A673 (cell line): ENCODE results near the gene NFKB2. TPM values are rescaled to one million over a fixed set of nuclear protein-coding genes. Genes with fewer than 3 reads are reported as not detected.

Experiments
- BruUV-seq: library from RNA; stranded (reverse); fragments of 400-500 nt; replicated peaks from 2 replicates; lab custom pipeline; 2021; lab: Mats Ljungman, UMichigan
- CTCF ChIA-PET: fragments of 300-600 bp; sonication (Branson Sonifier 250); formaldehyde crosslinking; loops from one replicate; lab custom pipeline; 2022; ENCODE audit warnings: antibody characterized with exemption; lab: Charles Lee
- POLR2A ChIA-PET: fragments of 300-600 bp; sonication (Branson Sonifier 250); formaldehyde crosslinking; loops from one replicate; lab custom pipeline; 2022; ENCODE audit warnings: antibody characterized with exemption; ENCODE audit not compliant: low non-redundant PET; lab: Charles Lee
- DNase-seq: peaks from one replicate; pipeline ENCODE4 v3.0.0-alpha.2; 2015; ENCODE audit warnings: low spot score
- H3K27ac ChIP-seq: fragments of 200-600 bp; sonication (generic); 2 replicates; pipeline ENCODE4 v1.5.1; 2016; ENCODE audit warnings: mixed run types, low read depth, mild to moderate bottlenecking, mixed read lengths, antibody characterized with exemption, low read length; ENCODE audit not compliant: poor library complexity, severe bottlenecking
- H3K27me3 ChIP-seq: fragments of 200-600 bp; sonication (generic); replicated peaks from 2 replicates; pipeline ENCODE4 v1.6.1; 2017; ENCODE audit warnings: mixed run types, low read depth, mild to moderate bottlenecking, mixed read lengths, antibody characterized with exemption, low read length; ENCODE audit not compliant: insufficient read depth, poor library complexity
- H3K36me3 ChIP-seq: fragments of 200-600 bp; sonication (generic); 2 replicates; pipeline ENCODE4 v1.6.1; 2016; ENCODE audit warnings: mixed run types, mild to moderate bottlenecking, mixed read lengths, antibody characterized with exemption, low read length; ENCODE audit not compliant: insufficient read depth, poor library complexity, severe bottlenecking
- H3K4me1 ChIP-seq: fragments of 200-600 bp; sonication (generic); 2 replicates; pipeline ENCODE4 v1.6.1; 2017; ENCODE audit warnings: mixed run types, mild to moderate bottlenecking, mixed read lengths, antibody characterized with exemption, low read length; ENCODE audit not compliant: insufficient read depth, poor library complexity, severe bottlenecking
- H3K4me3 ChIP-seq: fragments of 200-600 bp; sonication (generic); 2 replicates; pipeline ENCODE4 v1.5.1; 2016; ENCODE audit warnings: low read depth, mixed run types, mild to moderate bottlenecking, mixed read lengths, low read length; ENCODE audit not compliant: poor library complexity, severe bottlenecking
- H3K9me3 ChIP-seq: fragments of 200-600 bp; sonication (generic); 2 replicates; pipeline ENCODE4 v1.6.1; 2016; ENCODE audit warnings: mixed run types, low read depth, mild to moderate bottlenecking, mixed read lengths, antibody characterized with exemption, low read length; ENCODE audit not compliant: poor library complexity, severe bottlenecking
- CTCF ChIP-seq: fragments of 300-800, 200-600 bp; sonication (generic); conservative IDR thresholded peaks from 2 replicates; pipeline ENCODE4 v1.5.1; 2017; ENCODE audit warnings: low read depth, mild to moderate bottlenecking, antibody characterized with exemption, low read length, moderate library complexity, mixed read lengths
- EZH2 ChIP-seq: fragments of 200-600 bp; sonication (generic); IDR thresholded peaks from 2 replicates; pipeline ENCODE4 v1.6.1; 2017; ENCODE audit warnings: borderline replicate concordance, low read depth, mild to moderate bottlenecking, mixed read lengths, antibody characterized with exemption, low read length; ENCODE audit not compliant: poor library complexity, severe bottlenecking
- intact Hi-C: fragments of 100-400 bp; cut with micrococcal nuclease; formaldehyde crosslinking; loops from one replicate; pipeline ENCODE4 v1.10.0; 2022; ENCODE audit not compliant: unreplicated experiment
- total RNA-seq: library from RNA; stranded (reverse); gene quantifications from 2 replicates; pipeline ENCODE4 v1.2.3, GENCODE V29; 2021

The NFKB2 gene
- total RNA-seq, 1 experiment from 2014 or later, result 29.8 TPM

GRCh38 chr10:102408131-102408727 is 12.7 kb downstream of the NFKB2 start:
- Histone ChIP-seq H3K4me3 (peak overlapping the region; percentile 61), H3K9me3 (no peaks in the 10 kb centered on the region), H3K27me3 (no peaks in the 10 kb centered on the region), H3K4me1 (peaks cover 23% of the 10 kb centered on the region), H3K27ac (peak overlapping the region; percentile 47), H3K36me3 (no peaks in the 10 kb centered on the region)
- intact Hi-C loops, result no loop called here
- ChIA-PET CTCF (no interaction called here), POLR2A (no interaction called here)
- no TSS peak for BruUV-seq
- TF ChIP-seq EZH2, result no peak
- no peak for TF ChIP-seq CTCF
- no peak for DNase-seq

- peak; percentile 73 for DNase-seq
- BruUV-seq, result no TSS peak
- ChIA-PET POLR2A (no interaction called here), CTCF (interaction anchor here (0.9 to 1.0 kb wide), 2 partner anchors 175 to 239 kb away, joined by 3 to 4 read pairs; no protein-coding TSS in a partner anchor)
- Histone ChIP-seq H3K27me3 (no peaks in the 10 kb centered on the region), H3K9me3 (no peaks in the 10 kb centered on the region), H3K4me1 (peaks cover 23% of the 10 kb centered on the region), H3K27ac (peak overlapping the region; percentile 47), H3K4me3 (peak overlapping the region; percentile 61), H3K36me3 (no peaks in the 10 kb centered on the region)
- intact Hi-C loops, result no loop called here
- no peak for TF ChIP-seq EZH2
- TF ChIP-seq CTCF, result no peak
Observed at GRCh38 chr10:102408728-102409603, 13.5 kb downstream of the NFKB2 start.

- intact Hi-C loops, result no loop called here
- Histone ChIP-seq H3K9me3 (no peaks in the 10 kb centered on the region), H3K27ac (peak overlapping the region; percentile 42), H3K4me3 (peak overlapping the region; percentile 61), H3K4me1 (peaks cover 23% of the 10 kb centered on the region), H3K27me3 (no peaks in the 10 kb centered on the region), H3K36me3 (no peaks in the 10 kb centered on the region)
- DNase-seq, result no peak
- CTCF ChIA-PET, result interaction anchor here (0.9 to 1.0 kb wide), 3 partner anchors 9 to 240 kb away, joined by 3 to 4 read pairs (median 3); no protein-coding TSS in a partner anchor
- TF ChIP-seq CTCF, result no peak
- TF ChIP-seq EZH2, result no peak
- POLR2A ChIA-PET, result no interaction called here
- BruUV-seq, result no TSS peak
Observed at GRCh38 chr10:102409604-102410428, 14.3 kb downstream of the NFKB2 start.
